ENCODE data around the gene WDR5.

The WDR5 gene

GRCh38 chr9:134205672-134206310 lies 69.9 kb downstream of the WDR5 start:
- H3K4me1 ChIP-seq (ENCODE audit: control insufficient read depth, low read depth, low read length), result no peaks in the 10 kb centered on the region
- no peak overlapping the region for H3K18ac ChIP-seq (ENCODE audit: low read length)
- WGBS (ENCODE audit: extremely low coverage, insufficient coverage, low lambda C conversion rate), result no CpG with 5 or more reads among the region's 24 CpGs
- no peak overlapping the region for H3K4ac ChIP-seq (ENCODE audit: low read depth, low read length)
- H3K79me1 ChIP-seq (ENCODE audit: low read length), result no peaks in the 10 kb centered on the region
- H3K36me3 ChIP-seq (ENCODE audit: control insufficient read depth, insufficient read depth, low read length), result no peaks in the 10 kb centered on the region
- H3K4me3 ChIP-seq (ENCODE audit: low read length), result no peak overlapping the region
- DNase-seq, result peak; percentile 72
- H2AK5ac ChIP-seq (ENCODE audit: low read length), result no peak overlapping the region
- no peaks in the 10 kb centered on the region for H3K79me2 ChIP-seq (ENCODE audit: control insufficient read depth, insufficient read depth, low read length)
- no peak overlapping the region for H4K5ac ChIP-seq (ENCODE audit: low read length)
- no peak overlapping the region for H4K8ac ChIP-seq (ENCODE audit: low read depth, low read length)
- no peak overlapping the region for H3K27ac ChIP-seq (ENCODE audit: low read depth, low read length)
- no peak overlapping the region for H3K23ac ChIP-seq (ENCODE audit: low read length)
- H2BK5ac ChIP-seq (ENCODE audit: low read length), result no peak overlapping the region
- no peak overlapping the region for H2BK120ac ChIP-seq (ENCODE audit: low read depth, low read length)
- H3K4me2 ChIP-seq (ENCODE audit: low read length), result no peak overlapping the region
- no peak overlapping the region for H3K9ac ChIP-seq (ENCODE audit: low read length)
- no peak overlapping the region for H3K56ac ChIP-seq (ENCODE audit: low read length)
- no peaks in the 10 kb centered on the region for H3K27me3 ChIP-seq (ENCODE audit: insufficient read depth, low read length, poor library complexity)
- no peak overlapping the region for H2BK15ac ChIP-seq (replicated peaks; ENCODE audit: low read depth)

- no peak overlapping the region for H3K9ac ChIP-seq (ENCODE audit: low read length)
These were observed 70.7 kb downstream of the WDR5 start for GRCh38 chr9:134206311-134207300.

GRCh38 chr9:134208310-134208841 lies 72.5 kb downstream of the WDR5 start:
- Histone ChIP-seq H2BK15ac (replicated peaks; ENCODE audit: low read depth) (no peak overlapping the region), H3K36me3 (ENCODE audit: control insufficient read depth, insufficient read depth, low read length) (no peaks in the 10 kb centered on the region), H3K79me2 (ENCODE audit: control insufficient read depth, insufficient read depth, low read length) (no peaks in the 10 kb centered on the region)

More at GRCh38 chr9:134206311-134207300, 70.7 kb downstream of the WDR5 start:
- Histone ChIP-seq H3K56ac (ENCODE audit: low read length) (no peak overlapping the region), H2BK15ac (replicated peaks; ENCODE audit: low read depth) (no peak overlapping the region), H4K8ac (ENCODE audit: low read depth, low read length) (no peak overlapping the region), H3K23ac (ENCODE audit: low read length) (no peak overlapping the region), H3K4me2 (ENCODE audit: low read length) (no peak overlapping the region), H3K27ac (ENCODE audit: low read depth, low read length) (no peak overlapping the region), H3K4me3 (ENCODE audit: low read length) (no peak overlapping the region), H3K18ac (ENCODE audit: low read length) (no peak overlapping the region), H3K4me1 (ENCODE audit: control insufficient read depth, low read depth, low read length) (no peaks in the 10 kb centered on the region), H2BK5ac (ENCODE audit: low read length) (no peak overlapping the region), H3K36me3 (ENCODE audit: control insufficient read depth, insufficient read depth, low read length) (no peaks in the 10 kb centered on the region), H3K79me2 (ENCODE audit: control insufficient read depth, insufficient read depth, low read length) (no peaks in the 10 kb centered on the region), H3K79me1 (ENCODE audit: low read length) (no peaks in the 10 kb centered on the region), H2AK5ac (ENCODE audit: low read length) (no peak overlapping the region), H3K4ac (ENCODE audit: low read depth, low read length) (no peak overlapping the region), H2BK120ac (ENCODE audit: low read depth, low read length) (no peak overlapping the region), H3K27me3 (ENCODE audit: insufficient read depth, low read length, poor library complexity) (no peaks in the 10 kb centered on the region), H4K5ac (ENCODE audit: low read length) (no peak overlapping the region)
- no CpG with 5 or more reads among the region's 20 CpGs for WGBS (ENCODE audit: extremely low coverage, insufficient coverage, low lambda C conversion rate)
- no peak for DNase-seq

GRCh38 chr9:134208981-134209725 lies 73.3 kb downstream of the WDR5 start:
- Histone ChIP-seq H3K79me1 (ENCODE audit: low read length) (no peaks in the 10 kb centered on the region), H3K4me2 (ENCODE audit: low read length) (no peak overlapping the region), H3K4me1 (ENCODE audit: control insufficient read depth, low read depth, low read length) (no peaks in the 10 kb centered on the region), H2BK120ac (ENCODE audit: low read depth, low read length) (no peak overlapping the region), H2AK5ac (ENCODE audit: low read length) (no peak overlapping the region), H2BK5ac (ENCODE audit: low read length) (no peak overlapping the region), H3K27me3 (ENCODE audit: insufficient read depth, low read length, poor library complexity) (no peaks in the 10 kb centered on the region), H4K5ac (ENCODE audit: low read length) (no peak overlapping the region), H3K79me2 (ENCODE audit: control insufficient read depth, insufficient read depth, low read length) (no peaks in the 10 kb centered on the region), H3K9ac (ENCODE audit: low read length) (no peak overlapping the region), H3K23ac (ENCODE audit: low read length) (no peak overlapping the region), H4K8ac (ENCODE audit: low read depth, low read length) (no peak overlapping the region), H2BK15ac (replicated peaks; ENCODE audit: low read depth) (no peak overlapping the region), H3K4me3 (ENCODE audit: low read length) (no peak overlapping the region), H3K56ac (ENCODE audit: low read length) (no peak overlapping the region), H3K4ac (ENCODE audit: low read depth, low read length) (no peak overlapping the region), H3K18ac (ENCODE audit: low read length) (no peak overlapping the region), H3K27ac (ENCODE audit: low read depth, low read length) (no peak overlapping the region), H3K36me3 (ENCODE audit: control insufficient read depth, insufficient read depth, low read length) (no peaks in the 10 kb centered on the region)
- WGBS (ENCODE audit: extremely low coverage, insufficient coverage, low lambda C conversion rate), result no CpG with 5 or more reads among the region's 20 CpGs
- DNase-seq, result no peak

More at GRCh38 chr9:134208310-134208841, 72.5 kb downstream of the WDR5 start:
- Histone ChIP-seq H3K56ac (ENCODE audit: low read length) (no peak overlapping the region), H2AK5ac (ENCODE audit: low read length) (no peak overlapping the region), H3K27ac (ENCODE audit: low read depth, low read length) (no peak overlapping the region), H3K18ac (ENCODE audit: low read length) (no peak overlapping the region), H3K4me3 (ENCODE audit: low read length) (no peak overlapping the region), H3K4me2 (ENCODE audit: low read length) (no peak overlapping the region), H3K27me3 (ENCODE audit: insufficient read depth, low read length, poor library complexity) (no peaks in the 10 kb centered on the region), H3K79me1 (ENCODE audit: low read length) (no peaks in the 10 kb centered on the region), H2BK120ac (ENCODE audit: low read depth, low read length) (no peak overlapping the region), H4K8ac (ENCODE audit: low read depth, low read length) (no peak overlapping the region), H2BK5ac (ENCODE audit: low read length) (no peak overlapping the region), H3K4me1 (ENCODE audit: control insufficient read depth, low read depth, low read length) (no peaks in the 10 kb centered on the region), H3K4ac (ENCODE audit: low read depth, low read length) (no peak overlapping the region), H3K23ac (ENCODE audit: low read length) (no peak overlapping the region), H3K9ac (ENCODE audit: low read length) (no peak overlapping the region), H4K5ac (ENCODE audit: low read length) (no peak overlapping the region)
- WGBS (ENCODE audit: extremely low coverage, insufficient coverage, low lambda C conversion rate), result no CpG with 5 or more reads among the region's 19 CpGs
- DNase-seq, result no peak
